Heart left ventricle (tissue), 13 donors: Measurements from ENCODE around the gene TNS3.

Source experiments
- POLR2A ChIP-seq, 2 donors: fragments of 450-650 bp; IDR thresholded peaks; one replicate each; pipeline ENCODE4 v1.6.1; 2017; ENCODE audit warnings: antibody characterized with exemption in 2 of 2, mild to moderate bottlenecking in 2 of 2, moderate library complexity in 2 of 2
- TF ChIP-seq, protein P1 (sequence below), 12 donors: fragments of 200-600 bp; sonication (generic) in 4 of 12; IDR thresholded peaks; one replicate each; pipeline versions ENCODE4 v1.5.0 to v1.8.0; 2018 to 2022; ENCODE audit warnings: antibody characterized with exemption in 12 of 12, mild to moderate bottlenecking in 5 of 12
- donor health status: ischemic (EF 13 %, LVEDD 7.1; RV severe dilation, severe dysfunction).
- donor health status: DM: no; HTN: yes; CAD: no.
- donor health status: DM: no; HTN: no; CAD: no.
- donor health status: ischemic (EF 25% LVEDD 6.9; RV normal size, moderate dysfunction).
- donor health status: ischemic (EF 25% LVEDD 5.7; RV mildly dilated, moderate dysfunction).
- donor health status: ischemic (EF 35%, LVEDD 5.7; RV mildly dilated, moderate dysfunction).
- donor health status: nonischemic (EF 11% LVEDD 7.7; RV severe dilation, severe dysfunction).
- donor health status: DM: yes; HTN: yes; CAD: no.
- donor health status: PGD.
- donor health status: ischemic (EF 29% LVEDD 5.4; RV normal size, mild dysfunction).
- donor health status: nonischemic (EF 23%, LVEDD 6.1; RV moderate dilation, normal function).

DNA sequence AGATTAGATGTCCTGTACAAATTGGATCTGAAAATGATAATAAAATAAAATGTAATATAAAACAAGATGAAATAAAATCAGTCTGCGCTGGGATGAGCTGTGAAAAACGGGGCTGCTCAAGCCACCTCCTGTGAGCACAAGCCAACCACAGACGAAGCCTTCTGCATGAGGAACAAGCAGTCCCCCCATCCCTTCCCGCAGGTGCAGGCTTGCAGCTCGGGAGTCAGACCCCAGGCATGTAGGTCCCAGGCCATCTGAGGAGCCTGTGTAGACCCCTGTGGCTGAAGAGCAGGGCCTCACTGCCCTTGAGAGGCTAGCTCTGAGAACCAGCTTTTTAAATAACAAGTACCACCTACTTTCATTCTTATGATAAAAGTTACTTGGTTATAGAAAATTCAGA lies 123.4 kb downstream of the TNS3 start:
- no peak for TF ChIP-seq POLR2A (IDR thresholded peaks at IDR 0.05)
- TF ChIP-seq, protein P1, sequence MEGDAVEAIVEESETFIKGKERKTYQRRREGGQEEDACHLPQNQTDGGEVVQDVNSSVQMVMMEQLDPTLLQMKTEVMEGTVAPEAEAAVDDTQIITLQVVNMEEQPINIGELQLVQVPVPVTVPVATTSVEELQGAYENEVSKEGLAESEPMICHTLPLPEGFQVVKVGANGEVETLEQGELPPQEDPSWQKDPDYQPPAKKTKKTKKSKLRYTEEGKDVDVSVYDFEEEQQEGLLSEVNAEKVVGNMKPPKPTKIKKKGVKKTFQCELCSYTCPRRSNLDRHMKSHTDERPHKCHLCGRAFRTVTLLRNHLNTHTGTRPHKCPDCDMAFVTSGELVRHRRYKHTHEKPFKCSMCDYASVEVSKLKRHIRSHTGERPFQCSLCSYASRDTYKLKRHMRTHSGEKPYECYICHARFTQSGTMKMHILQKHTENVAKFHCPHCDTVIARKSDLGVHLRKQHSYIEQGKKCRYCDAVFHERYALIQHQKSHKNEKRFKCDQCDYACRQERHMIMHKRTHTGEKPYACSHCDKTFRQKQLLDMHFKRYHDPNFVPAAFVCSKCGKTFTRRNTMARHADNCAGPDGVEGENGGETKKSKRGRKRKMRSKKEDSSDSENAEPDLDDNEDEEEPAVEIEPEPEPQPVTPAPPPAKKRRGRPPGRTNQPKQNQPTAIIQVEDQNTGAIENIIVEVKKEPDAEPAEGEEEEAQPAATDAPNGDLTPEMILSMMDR (IDR thresholded peaks at IDR 0.05), result no peak
